K562 (cell line): ENCODE measurements around the gene SEBOX. TPM values are rescaled to one million over a fixed set of nuclear protein-coding genes. Genes with fewer than 3 reads are reported as not detected.
A peak's percentile ranks its signal among the peaks of the same experiment; 100 is the strongest.

Source experiments
- CCNT2 ChIP-seq: IDR thresholded peaks from 2 replicates; pipeline ENCODE4 v1.6.1; 2011; ENCODE audit warnings: borderline replicate concordance, low read depth, mild to moderate bottlenecking, moderate library complexity, mixed read lengths, low read length; ENCODE audit not compliant: insufficient read length; ENCODE audit errors: extremely low read depth
- ELF1 ChIP-seq: fragments of 200-800 bp; sonication (Bioruptor generic); IDR thresholded peaks from 2 replicates; pipeline ENCODE4 v1.6.1; 2016; ENCODE audit warnings: missing genetic modification characterization, missing compliant biosample characterization
- ETV5 ChIP-seq: sonication (generic); formaldehyde crosslinking; IDR thresholded peaks from 2 replicates; pipeline ENCODE4 v1.4.0; 2020; ENCODE audit warnings: low read depth, mild to moderate bottlenecking, missing genetic modification reagents
- HDAC1 ChIP-seq, 2 experiments: fragments of 450-650 bp; IDR thresholded peaks; 2 replicates each; pipeline ENCODE4 v1.6.1; 2016 to 2017; ENCODE audit warnings: inconsistent platforms in 1 of 2, mild to moderate bottlenecking in 1 of 2, moderate library complexity in 1 of 2
- MAZ ChIP-seq, 2 experiments: fragments of 450-650 bp in 1 of 2; sonication (generic) in 1 of 2; formaldehyde crosslinking; IDR thresholded peaks in 1 of 2; conservative IDR thresholded peaks in 1 of 2; 2 replicates each; pipeline versions ENCODE4 v1.4.0 to v1.5.0; 2020; ENCODE audit warnings: mild to moderate bottlenecking in 1 of 2, missing genetic modification reagents in 1 of 2
- NCOR1 ChIP-seq: fragments of 450-650 bp; IDR thresholded peaks from 2 replicates; pipeline ENCODE4 v1.6.1; 2016; ENCODE audit warnings: mild to moderate bottlenecking, moderate library complexity
- NELFE ChIP-seq: IDR thresholded peaks from 2 replicates; pipeline ENCODE4 v1.6.1; 2011; ENCODE audit warnings: mild to moderate bottlenecking; ENCODE audit not compliant: insufficient read depth, insufficient read length
- NONO ChIP-seq, 2 experiments: fragments of 200-400 bp in 1 of 2; fragments of 450-650 bp in 1 of 2; formaldehyde crosslinking in 1 of 2; IDR thresholded peaks; 2 replicates each; pipeline ENCODE4 v1.6.1; 2017; ENCODE audit warnings: low read depth in 2 of 2, mild to moderate bottlenecking in 2 of 2, moderate library complexity in 2 of 2, low read length in 1 of 2
- NR2C1 ChIP-seq, 2 experiments: fragments of 450-650 bp; IDR thresholded peaks; 2 replicates each; pipeline ENCODE4 v1.6.1; 2017; ENCODE audit warnings: mild to moderate bottlenecking in 2 of 2, antibody characterized with exemption in 1 of 2, inconsistent platforms in 1 of 2, missing compliant biosample characterization in 1 of 2, missing genetic modification characterization in 1 of 2
- RBM25 ChIP-seq: fragments of 200-400 bp; formaldehyde crosslinking; IDR thresholded peaks from 2 replicates; pipeline ENCODE4 v1.6.1; 2018; ENCODE audit warnings: low read length, low read depth, moderate library complexity; ENCODE audit not compliant: severe bottlenecking
- SOX6 ChIP-seq: fragments of 450-650 bp; IDR thresholded peaks from 2 replicates; pipeline ENCODE4 v1.6.1; 2014; ENCODE audit warnings: mild to moderate bottlenecking
- ZNF644 ChIP-seq: fragments of 200-800 bp; sonication (Bioruptor generic); IDR thresholded peaks from 2 replicates; pipeline ENCODE4 v1.6.1; 2016; ENCODE audit warnings: low read depth, missing genetic modification characterization, missing compliant biosample characterization
- ZNF707 ChIP-seq: fragments of 250-450 bp; sonication (Bioruptor Pico); conservative IDR thresholded peaks from 2 replicates; pipeline ENCODE4 v1.8.0; 2022; ENCODE audit warnings: inconsistent platforms, mild to moderate bottlenecking, moderate library complexity
- polyA plus RNA-seq, 8 experiments: library from polyadenylated mRNA; depleted of rRNA in 4 of 8; stranded (reverse) in 5 of 8; unstranded in 3 of 8; fragments of >200 nt; fragmentation: Nextera tagmentation in 2 of 8; fragmentation: Illumina TruSeq in 1 of 8; extraction: Ambion mirVana in 2 of 8; extraction: Trizol in 1 of 8; gene quantifications; 2 replicates each; pipeline versions ENCODE4 v1.2.1 to v1.2.3, GENCODE V29; 2011 to 2014; ENCODE audit warnings: inconsistent platforms in 1 of 8, missing spikeins in 1 of 8
- total RNA-seq, 7 experiments: library from RNA; depleted of rRNA in 6 of 7; stranded (reverse); fragments of >200 nt in 6 of 7; fragmentation: Illumina TruSeq in 2 of 7; extraction: Trizol in 2 of 7; gene quantifications; 2 replicates each; pipeline versions ENCODE4 v1.2.1 to v1.2.3, GENCODE V29; 2011 to 2021; ENCODE audit warnings: low replicate concordance in 1 of 7
- TF ChIP-seq, protein P1 (sequence below): IDR thresholded peaks from 2 replicates; pipeline ENCODE4 v1.6.1; 2014; ENCODE audit warnings: antibody characterized with exemption
- TF ChIP-seq, protein P2 (sequence below), 2 experiments: fragments of 450-650 bp in 1 of 2; sonication (generic) in 1 of 2; formaldehyde crosslinking in 1 of 2; IDR thresholded peaks; 2 replicates each; pipeline versions ENCODE4 v1.7.1 to v1.9.0; 2016 to 2022; ENCODE audit warnings: inconsistent platforms in 1 of 2, mild to moderate bottlenecking in 1 of 2, missing genetic modification reagents in 1 of 2

Gene SEBOX
- total and polyA plus RNA-seq, 9 of the 15 experiments (the other 6 are each of a cell fraction or from before 2014, with no cell fraction given) = not detected

DNA sequence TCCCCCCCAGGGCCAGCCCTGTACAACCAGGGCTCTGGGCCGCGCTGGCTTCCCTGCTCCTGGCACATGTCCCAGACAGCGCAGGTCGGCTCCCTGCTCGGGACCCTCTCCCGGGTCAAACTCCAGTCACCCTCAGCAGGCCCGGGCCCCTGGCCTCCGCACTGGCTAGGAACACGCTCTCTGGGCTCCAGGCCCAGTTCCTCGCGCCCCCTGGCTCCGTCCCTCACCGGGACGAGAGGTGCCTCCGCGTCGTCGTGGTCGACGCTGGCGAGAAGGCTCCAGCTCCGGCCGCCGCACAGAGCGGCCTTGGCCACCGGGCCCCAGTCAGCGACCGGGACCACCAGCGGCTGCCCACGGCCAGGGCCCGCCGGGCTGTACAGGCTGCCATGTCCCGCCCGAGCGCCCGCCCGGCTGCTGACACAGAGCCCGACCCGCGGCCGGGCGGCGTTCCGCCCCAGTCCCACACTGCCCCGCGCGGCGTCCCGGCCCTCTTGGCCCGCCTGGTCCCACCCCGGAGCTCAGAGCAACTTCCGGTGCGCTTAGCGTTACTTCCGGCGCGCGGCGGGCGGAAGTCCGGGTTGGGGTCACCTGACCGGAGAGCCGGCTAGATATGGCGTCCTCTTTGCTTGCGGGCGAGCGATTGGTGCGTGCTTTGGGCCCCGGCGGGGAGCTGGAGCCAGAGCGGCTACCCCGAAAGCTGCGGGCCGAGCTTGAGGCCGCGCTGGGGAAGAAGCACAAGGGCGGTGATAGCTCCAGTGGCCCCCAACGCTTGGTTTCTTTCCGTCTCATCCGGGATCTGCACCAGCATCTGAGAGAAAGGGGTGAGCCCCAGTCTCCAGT, 7.7 kb downstream of the SEBOX start, which contains the start of gene POLDIP2 (continued):
- TF ChIP-seq NR2C1 (IDR thresholded peaks at IDR 0.05) = peak; percentile 82
- TF ChIP-seq NR2C1 (tag; IDR thresholded peaks at IDR 0.05) = peak; percentile 84
- peak; percentile 21 for TF ChIP-seq RBM25
- 0 out of 2 replicates have a peak, but pooled peaks have one; percentile 6 for TF ChIP-seq ZNF707 (CRISPR knock-in tag)
- peak; percentile 85 for TF ChIP-seq CCNT2
- TF ChIP-seq MAZ (CRISPR knock-in tag; conservative IDR thresholded peaks at IDR 0.05 in 1 of 2, IDR thresholded peaks at IDR 0.05 in 1 of 2) = peak; percentile 71 to 80; a peak in 3 of 4 replicates
- peak; percentile 74 for TF ChIP-seq ETV5 (CRISPR knock-in tag)
- 0 out of 2 replicates have a peak, but pooled peaks have one; percentile 59 for TF ChIP-seq ZNF644 (tag)
- TF ChIP-seq NELFE = no peak
- TF ChIP-seq SOX6 = peak; percentile 29; the same call in 1 of the 2 replicates
- TF ChIP-seq NCOR1 = 0 out of 2 replicates have a peak, but pooled peaks have one; percentile 6
- peak in 1 of 2 experiments; percentile 96; a peak in 2 of 4 replicates for TF ChIP-seq HDAC1 (IDR thresholded peaks at IDR 0.05)
- TF ChIP-seq, protein P1, sequence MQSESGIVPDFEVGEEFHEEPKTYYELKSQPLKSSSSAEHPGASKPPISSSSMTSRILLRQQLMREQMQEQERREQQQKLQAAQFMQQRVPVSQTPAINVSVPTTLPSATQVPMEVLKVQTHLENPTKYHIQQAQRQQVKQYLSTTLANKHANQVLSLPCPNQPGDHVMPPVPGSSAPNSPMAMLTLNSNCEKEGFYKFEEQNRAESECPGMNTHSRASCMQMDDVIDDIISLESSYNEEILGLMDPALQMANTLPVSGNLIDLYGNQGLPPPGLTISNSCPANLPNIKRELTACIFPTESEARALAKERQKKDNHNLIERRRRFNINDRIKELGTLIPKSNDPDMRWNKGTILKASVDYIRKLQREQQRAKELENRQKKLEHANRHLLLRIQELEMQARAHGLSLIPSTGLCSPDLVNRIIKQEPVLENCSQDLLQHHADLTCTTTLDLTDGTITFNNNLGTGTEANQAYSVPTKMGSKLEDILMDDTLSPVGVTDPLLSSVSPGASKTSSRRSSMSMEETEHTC = peak; percentile 56
- TF ChIP-seq, protein P2, sequence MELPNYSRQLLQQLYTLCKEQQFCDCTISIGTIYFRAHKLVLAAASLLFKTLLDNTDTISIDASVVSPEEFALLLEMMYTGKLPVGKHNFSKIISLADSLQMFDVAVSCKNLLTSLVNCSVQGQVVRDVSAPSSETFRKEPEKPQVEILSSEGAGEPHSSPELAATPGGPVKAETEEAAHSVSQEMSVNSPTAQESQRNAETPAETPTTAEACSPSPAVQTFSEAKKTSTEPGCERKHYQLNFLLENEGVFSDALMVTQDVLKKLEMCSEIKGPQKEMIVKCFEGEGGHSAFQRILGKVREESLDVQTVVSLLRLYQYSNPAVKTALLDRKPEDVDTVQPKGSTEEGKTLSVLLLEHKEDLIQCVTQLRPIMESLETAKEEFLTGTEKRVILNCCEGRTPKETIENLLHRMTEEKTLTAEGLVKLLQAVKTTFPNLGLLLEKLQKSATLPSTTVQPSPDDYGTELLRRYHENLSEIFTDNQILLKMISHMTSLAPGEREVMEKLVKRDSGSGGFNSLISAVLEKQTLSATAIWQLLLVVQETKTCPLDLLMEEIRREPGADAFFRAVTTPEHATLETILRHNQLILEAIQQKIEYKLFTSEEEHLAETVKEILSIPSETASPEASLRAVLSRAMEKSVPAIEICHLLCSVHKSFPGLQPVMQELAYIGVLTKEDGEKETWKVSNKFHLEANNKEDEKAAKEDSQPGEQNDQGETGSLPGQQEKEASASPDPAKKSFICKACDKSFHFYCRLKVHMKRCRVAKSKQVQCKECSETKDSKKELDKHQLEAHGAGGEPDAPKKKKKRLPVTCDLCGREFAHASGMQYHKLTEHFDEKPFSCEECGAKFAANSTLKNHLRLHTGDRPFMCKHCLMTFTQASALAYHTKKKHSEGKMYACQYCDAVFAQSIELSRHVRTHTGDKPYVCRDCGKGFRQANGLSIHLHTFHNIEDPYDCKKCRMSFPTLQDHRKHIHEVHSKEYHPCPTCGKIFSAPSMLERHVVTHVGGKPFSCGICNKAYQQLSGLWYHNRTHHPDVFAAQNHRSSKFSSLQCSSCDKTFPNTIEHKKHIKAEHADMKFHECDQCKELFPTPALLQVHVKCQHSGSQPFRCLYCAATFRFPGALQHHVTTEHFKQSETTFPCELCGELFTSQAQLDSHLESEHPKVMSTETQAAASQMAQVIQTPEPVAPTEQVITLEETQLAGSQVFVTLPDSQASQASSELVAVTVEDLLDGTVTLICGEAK (IDR thresholded peaks at IDR 0.05) = peak; percentile 99
- TF ChIP-seq, protein P2 (CRISPR knock-in tag; IDR thresholded peaks at IDR 0.05) = no peak
- peak; percentile 66 to 95; a peak in 3 of 4 replicates for TF ChIP-seq NONO (IDR thresholded peaks at IDR 0.05; ENCODE audit: low read depth in 2 of 2, low read length in 1 of 2)
- TF ChIP-seq ELF1 (tag) = peak; percentile 98
